ENCODE measurements around the gene CAMK2D. TPM values are rescaled to one million over a fixed set of nuclear protein-coding genes. Genes with fewer than 3 reads are reported as not detected.

The CAMK2D gene
- total and polyA plus RNA-seq, 10 donors = 5.9 to 44.2 (median 33.3) TPM

GRCh38 chr4:113757486-113757885 is 4.1 kb downstream of the CAMK2D start:
- intact Hi-C loops (cut with DNase I; ENCODE audit: low total_unique reads) = no loop called here
- Histone ChIP-seq H3K4me3 (no peak overlapping the region), H3K27ac (no peak overlapping the region), H3K4me1 (peaks cover 27 to 82% (median 47%) of the 10 kb centered on the region in 6 donors), H3K9me3 (no peaks in the 10 kb centered on the region), H3K36me3 (peaks cover 0 to 14% (median 0%) of the 10 kb centered on the region in 6 donors), H3K27me3 (replicated peaks in 1 of 7) (no peaks in the 10 kb centered on the region)
- DNase-seq = no peak
- no peak for TF ChIP-seq POLR2AphosphoS5 (IDR thresholded peaks at IDR 0.05)
- TF ChIP-seq POLR2A (IDR thresholded peaks at IDR 0.05) = no peak
- TF ChIP-seq, protein P1, sequence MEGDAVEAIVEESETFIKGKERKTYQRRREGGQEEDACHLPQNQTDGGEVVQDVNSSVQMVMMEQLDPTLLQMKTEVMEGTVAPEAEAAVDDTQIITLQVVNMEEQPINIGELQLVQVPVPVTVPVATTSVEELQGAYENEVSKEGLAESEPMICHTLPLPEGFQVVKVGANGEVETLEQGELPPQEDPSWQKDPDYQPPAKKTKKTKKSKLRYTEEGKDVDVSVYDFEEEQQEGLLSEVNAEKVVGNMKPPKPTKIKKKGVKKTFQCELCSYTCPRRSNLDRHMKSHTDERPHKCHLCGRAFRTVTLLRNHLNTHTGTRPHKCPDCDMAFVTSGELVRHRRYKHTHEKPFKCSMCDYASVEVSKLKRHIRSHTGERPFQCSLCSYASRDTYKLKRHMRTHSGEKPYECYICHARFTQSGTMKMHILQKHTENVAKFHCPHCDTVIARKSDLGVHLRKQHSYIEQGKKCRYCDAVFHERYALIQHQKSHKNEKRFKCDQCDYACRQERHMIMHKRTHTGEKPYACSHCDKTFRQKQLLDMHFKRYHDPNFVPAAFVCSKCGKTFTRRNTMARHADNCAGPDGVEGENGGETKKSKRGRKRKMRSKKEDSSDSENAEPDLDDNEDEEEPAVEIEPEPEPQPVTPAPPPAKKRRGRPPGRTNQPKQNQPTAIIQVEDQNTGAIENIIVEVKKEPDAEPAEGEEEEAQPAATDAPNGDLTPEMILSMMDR (IDR thresholded peaks at IDR 0.05 in 8 of 11, conservative IDR thresholded peaks at IDR 0.05 in 3 of 11) = no peak
- 89 to 93% (median 91%) methylated on average over 3 of the region's 3 CpGs for WGBS, 5 donors

GRCh38 chr4:113756005-113756410 is 5.5 kb downstream of the CAMK2D start:
- H3K9me3 ChIP-seq = no peaks in the 10 kb centered on the region
- DNase-seq = no peak
- no peak overlapping the region for H3K4me3 ChIP-seq
- intact Hi-C loops (cut with DNase I; ENCODE audit: low total_unique reads) = no loop called here
- H3K4me1 ChIP-seq = peaks cover 27 to 86% (median 47%) of the 10 kb centered on the region in 6 donors
- WGBS, 5 donors = 54 to 76% (median 73%) methylated on average over 1 of the region's 1 CpG
- H3K27ac ChIP-seq = no peak overlapping the region
- H3K27me3 ChIP-seq (replicated peaks in 1 of 7) = no peaks in the 10 kb centered on the region
- TF ChIP-seq, protein P1 (IDR thresholded peaks at IDR 0.05 in 8 of 11, conservative IDR thresholded peaks at IDR 0.05 in 3 of 11) = no peak
- TF ChIP-seq POLR2AphosphoS5 (IDR thresholded peaks at IDR 0.05) = no peak
- no peak for TF ChIP-seq POLR2A (IDR thresholded peaks at IDR 0.05)
- peaks cover 0 to 20% (median 0%) of the 10 kb centered on the region in 6 donors for H3K36me3 ChIP-seq

- no peak for DNase-seq
- H3K27me3 ChIP-seq (replicated peaks in 1 of 7) = no peaks in the 10 kb centered on the region
- no peak overlapping the region for H3K4me3 ChIP-seq
- no peak overlapping the region for H3K27ac ChIP-seq
- WGBS, 5 donors = 90 to 100% (median 96%) methylated on average over 1 of the region's 1 CpG
- H3K9me3 ChIP-seq = no peaks in the 10 kb centered on the region
- intact Hi-C loops (cut with DNase I; ENCODE audit: low total_unique reads) = no loop called here
- TF ChIP-seq, protein P1 (IDR thresholded peaks at IDR 0.05 in 8 of 11, conservative IDR thresholded peaks at IDR 0.05 in 3 of 11) = no peak
- TF ChIP-seq POLR2AphosphoS5 (IDR thresholded peaks at IDR 0.05) (no peak), POLR2A (IDR thresholded peaks at IDR 0.05) (no peak)
- peaks cover 0 to 55% (median 8%) of the 10 kb centered on the region in 6 donors for H3K4me1 ChIP-seq
- H3K36me3 ChIP-seq = peaks cover 0 to 16% (median 0%) of the 10 kb centered on the region in 6 donors
Observed at GRCh38 chr4:113750734-113751133, 10.8 kb downstream of the CAMK2D start.

GRCh38 chr4:113750296-113750695 is 11.2 kb downstream of the CAMK2D start:
- TF ChIP-seq POLR2AphosphoS5 (IDR thresholded peaks at IDR 0.05) (no peak), POLR2A (IDR thresholded peaks at IDR 0.05) (no peak)
- TF ChIP-seq, protein P1 (IDR thresholded peaks at IDR 0.05 in 8 of 11, conservative IDR thresholded peaks at IDR 0.05 in 3 of 11) = no peak
- 93 to 96% (median 95%) methylated on average over 4 of the region's 4 CpGs for WGBS, 5 donors
- Histone ChIP-seq H3K36me3 (peaks cover 0 to 16% (median 0%) of the 10 kb centered on the region in 6 donors), H3K4me1 (peaks cover 0 to 50% (median 4%) of the 10 kb centered on the region in 6 donors), H3K27ac (no peak overlapping the region), H3K9me3 (no peaks in the 10 kb centered on the region), H3K27me3 (replicated peaks in 1 of 7) (no peaks in the 10 kb centered on the region), H3K4me3 (no peak overlapping the region)
- DNase-seq = no peak
- intact Hi-C loops (cut with DNase I; ENCODE audit: low total_unique reads) = no loop called here
